G401.6 (cell line): ENCODE data around the gene COL5A1.
"Not testable (repeated sequence)": the region's sequence is repeated elsewhere in the genome, so short reads cannot be mapped to it uniquely, and the experiment has no call there.

Source experiments
- FAIRE-seq: peaks from 2 replicates; lab custom pipeline; 2012; peaks lifted over from hg19 to GRCh38; lab: Jason Lieb, UNC

The COL5A1 gene

GRCh38 chr9:134693011-134693410 is 51.4 kb downstream of the COL5A1 start:
- FAIRE-seq, result no peak

- no peak for FAIRE-seq
Observed at GRCh38 chr9:134693641-134694367, 52.2 kb downstream of the COL5A1 start.

- no peak for FAIRE-seq
Observed at GRCh38 chr9:134694368-134694665, 52.7 kb downstream of the COL5A1 start.

- FAIRE-seq, result no peak
Observed at GRCh38 chr9:134694714-134695113, 53.1 kb downstream of the COL5A1 start.

- FAIRE-seq, result no peak
Observed at GRCh38 chr9:134695144-134695543, 53.5 kb downstream of the COL5A1 start.

DNA sequence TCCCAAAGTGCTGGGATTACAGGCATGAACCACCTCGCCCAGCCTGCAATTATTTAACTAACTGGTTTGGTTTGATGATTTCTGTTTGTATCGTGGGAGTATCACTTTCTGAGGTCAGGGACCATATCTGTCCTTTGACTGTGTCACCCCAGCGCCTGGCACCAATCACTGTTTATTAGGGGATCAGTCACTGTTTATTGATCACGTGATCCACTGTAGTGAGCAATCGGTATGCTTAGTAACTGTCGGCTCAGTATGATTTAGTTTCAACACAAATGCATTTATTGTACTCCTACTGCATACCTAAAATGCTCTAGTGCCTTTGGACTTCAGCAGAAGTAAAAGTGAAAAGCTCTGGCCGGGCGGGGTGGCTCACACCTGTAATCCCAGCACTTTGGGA is 54.8 kb downstream of the COL5A1 start:
- no peak for FAIRE-seq

- no peak for FAIRE-seq
Observed at GRCh38 chr9:134698111-134698510, 56.5 kb downstream of the COL5A1 start.

- FAIRE-seq, result no peak
Observed at GRCh38 chr9:134698587-134699342, 57.2 kb downstream of the COL5A1 start.

DNA sequence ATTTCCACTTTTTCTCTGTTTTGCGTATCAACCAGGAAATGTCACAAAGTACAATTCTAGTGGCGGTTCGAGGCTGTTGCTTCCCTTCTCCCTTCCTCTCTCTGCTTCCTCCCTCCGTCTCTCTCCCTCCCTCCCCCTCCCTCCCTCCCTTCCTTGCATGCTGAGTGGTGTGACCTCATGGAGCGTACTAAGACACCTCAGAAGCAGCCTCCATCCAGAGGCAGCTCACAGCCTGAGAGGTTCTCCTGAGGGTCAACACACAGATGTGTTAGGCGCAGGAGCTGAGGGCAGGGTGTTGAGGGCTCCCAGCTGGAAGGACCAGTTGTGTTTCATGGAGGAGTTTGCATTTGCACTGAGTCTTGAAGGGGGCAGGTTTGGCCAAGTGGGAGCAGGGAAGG is 57.7 kb downstream of the COL5A1 start:
- FAIRE-seq, result no peak

GRCh38 chr9:134700636-134701350 is 59.2 kb downstream of the COL5A1 start:
- FAIRE-seq, result no peak

GRCh38 chr9:134701581-134702259 is 60.1 kb downstream of the COL5A1 start:
- no peak for FAIRE-seq

GRCh38 chr9:134702291-134702690 is 60.7 kb downstream of the COL5A1 start:
- no peak for FAIRE-seq

GRCh38 chr9:134703730-134704114 is 62.1 kb downstream of the COL5A1 start:
- not testable (repeated sequence) for FAIRE-seq

DNA sequence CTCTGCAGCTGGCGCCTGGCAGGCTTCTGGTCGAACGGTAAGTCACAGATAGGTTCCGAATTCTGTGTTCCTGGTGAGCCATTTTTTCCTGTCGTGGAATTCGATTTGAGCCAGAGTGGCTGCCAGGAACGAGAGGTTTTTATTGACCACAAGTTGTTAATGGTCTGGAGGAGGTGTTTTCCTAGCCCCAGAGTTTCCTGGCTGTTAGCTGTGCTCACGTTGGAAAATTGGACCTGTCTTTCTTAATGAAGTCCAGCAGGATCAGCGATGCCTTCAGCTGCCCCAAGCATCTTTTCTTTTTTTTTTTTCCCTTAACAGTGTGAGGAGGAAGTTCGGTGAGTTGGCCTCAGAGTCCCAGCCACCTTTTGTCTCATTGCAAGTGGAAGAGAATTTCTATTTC is 62.9 kb downstream of the COL5A1 start:
- no peak for FAIRE-seq

DNA sequence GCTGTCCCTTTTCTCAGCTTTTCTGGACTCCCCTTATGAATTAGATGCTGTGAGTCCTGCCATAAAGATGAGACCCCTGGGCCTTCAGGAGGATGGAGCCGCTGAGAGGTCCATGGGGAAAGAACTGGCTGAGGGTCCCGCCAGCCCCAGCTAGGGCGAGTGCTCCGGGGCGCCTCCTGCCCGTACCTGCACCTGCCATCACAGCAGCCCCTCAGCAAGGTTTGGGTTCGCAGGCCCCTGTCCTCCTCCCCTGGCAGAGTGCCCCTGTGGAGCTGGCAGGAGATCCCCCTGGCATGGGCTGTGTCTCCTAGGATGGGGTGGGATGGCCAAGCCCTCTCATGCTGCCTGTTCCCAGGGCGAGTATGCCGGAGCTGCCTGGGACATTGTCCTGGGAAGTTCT is 64.2 kb downstream of the COL5A1 start:
- FAIRE-seq, result no peak

DNA sequence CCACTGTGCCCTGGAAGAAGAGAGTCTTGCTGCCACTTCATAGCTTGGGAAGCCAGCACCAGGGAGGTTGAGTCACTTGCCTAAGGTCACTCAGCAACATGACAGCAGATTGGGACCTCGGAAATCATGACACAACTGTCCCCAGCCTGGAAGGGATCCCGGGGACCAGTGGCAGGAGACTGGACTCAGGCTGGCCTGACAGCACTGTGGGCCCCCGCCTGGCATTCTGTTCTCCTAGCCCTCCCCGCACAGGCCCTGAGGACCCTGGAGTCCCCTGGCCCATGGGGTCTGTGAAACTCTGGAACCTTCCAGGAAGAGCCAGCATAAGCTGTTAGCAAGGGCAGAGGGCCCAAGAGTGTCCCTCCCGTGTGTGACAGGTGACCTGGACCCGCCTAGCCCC is 64.9 kb downstream of the COL5A1 start:
- no peak for FAIRE-seq

DNA sequence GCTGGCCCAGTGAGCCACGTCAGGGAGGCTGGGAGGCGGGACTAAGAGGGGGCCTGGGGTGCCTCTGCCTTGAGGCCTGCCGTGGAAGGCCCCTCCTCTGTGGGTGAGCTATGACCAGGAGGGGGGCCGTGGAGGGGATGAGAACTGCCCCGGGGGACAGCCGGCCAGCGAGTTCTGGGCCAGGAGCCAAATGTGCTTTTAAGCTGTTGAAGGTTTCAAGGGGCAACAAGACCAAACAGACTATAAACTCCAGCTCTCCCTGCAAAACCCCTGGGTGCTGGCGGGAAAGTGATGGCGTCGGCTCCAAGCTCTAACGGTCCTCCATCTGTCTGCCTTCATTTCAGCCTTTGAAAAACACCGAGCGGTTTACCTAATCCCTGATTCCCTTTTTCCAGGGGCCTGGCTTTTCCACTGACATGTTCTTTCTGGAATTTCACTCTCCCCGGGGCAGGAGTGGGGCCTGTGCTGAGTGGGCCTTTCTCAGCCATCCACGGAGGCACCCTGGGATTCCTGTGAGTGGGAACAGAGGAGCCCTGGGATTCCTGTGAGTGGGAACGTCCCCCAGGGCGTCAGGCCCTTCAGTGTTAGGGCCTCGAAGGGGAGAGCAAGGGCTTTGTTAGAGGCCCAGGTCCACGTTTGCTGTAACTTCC is 65.6 kb downstream of the COL5A1 start:
- no peak for FAIRE-seq

DNA sequence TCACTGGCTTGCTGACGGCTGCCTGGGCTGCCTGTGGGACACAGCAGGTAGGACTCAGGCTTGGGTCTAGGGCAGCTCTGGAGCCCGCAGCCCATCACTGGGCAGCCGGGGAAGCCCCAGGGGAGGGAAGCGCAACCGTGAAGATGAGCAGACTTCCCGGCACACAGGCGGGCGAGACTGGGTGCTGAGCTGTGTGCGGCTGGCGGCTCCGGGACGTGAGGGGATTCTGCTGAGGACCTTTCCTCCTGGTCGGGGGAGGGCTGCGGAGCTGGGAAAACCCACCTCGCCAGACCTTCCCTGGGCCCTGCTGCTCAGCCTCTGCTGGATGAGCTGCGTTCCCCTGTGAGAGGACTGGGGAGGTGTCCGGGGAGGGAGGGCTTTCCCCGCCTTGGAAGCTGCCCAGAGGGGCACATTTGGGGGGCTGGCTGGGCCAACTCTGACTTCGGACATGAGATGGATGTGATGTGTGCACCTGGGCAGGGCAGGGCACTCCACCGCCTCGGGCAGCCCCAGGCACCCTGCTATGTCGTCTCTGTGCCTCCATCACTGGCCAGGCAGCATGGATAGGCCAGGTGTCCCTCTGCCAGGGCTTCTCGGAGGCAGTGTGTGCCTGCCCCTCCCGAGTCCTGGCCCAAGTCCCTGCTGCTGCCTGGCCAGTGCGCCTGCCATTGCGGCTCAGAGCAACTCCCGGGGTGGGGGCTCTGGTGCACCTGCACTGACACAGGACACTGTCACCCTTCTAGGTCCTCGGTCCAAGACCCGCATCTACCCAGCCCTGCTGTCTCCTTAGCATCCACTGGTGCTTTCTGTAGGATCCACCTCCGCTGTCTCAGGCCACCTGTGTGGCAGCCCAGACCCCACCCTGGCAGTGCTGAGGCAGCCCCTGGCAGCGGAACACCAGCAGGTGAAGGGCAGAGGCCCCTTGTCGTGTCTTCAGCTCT is 66.4 kb downstream of the COL5A1 start:
- FAIRE-seq, result no peak

GRCh38 chr9:134708672-134709038 is 67.1 kb downstream of the COL5A1 start:
- FAIRE-seq, result no peak

GRCh38 chr9:134709512-134710270 is 68.1 kb downstream of the COL5A1 start:
- FAIRE-seq, result no peak

GRCh38 chr9:134710271-134710540 is 68.6 kb downstream of the COL5A1 start:
- no peak for FAIRE-seq
